Measurements from ENCODE around the gene AXIN1.
"Not testable (repeated sequence)": the region's sequence is repeated elsewhere in the genome, so short reads cannot be mapped to it uniquely, and the experiment has no call there.

The AXIN1 gene

GRCh38 chr16:280991-281659 lies 71.4 kb downstream of the AXIN1 start:
- no peak for DNase-seq

DNA sequence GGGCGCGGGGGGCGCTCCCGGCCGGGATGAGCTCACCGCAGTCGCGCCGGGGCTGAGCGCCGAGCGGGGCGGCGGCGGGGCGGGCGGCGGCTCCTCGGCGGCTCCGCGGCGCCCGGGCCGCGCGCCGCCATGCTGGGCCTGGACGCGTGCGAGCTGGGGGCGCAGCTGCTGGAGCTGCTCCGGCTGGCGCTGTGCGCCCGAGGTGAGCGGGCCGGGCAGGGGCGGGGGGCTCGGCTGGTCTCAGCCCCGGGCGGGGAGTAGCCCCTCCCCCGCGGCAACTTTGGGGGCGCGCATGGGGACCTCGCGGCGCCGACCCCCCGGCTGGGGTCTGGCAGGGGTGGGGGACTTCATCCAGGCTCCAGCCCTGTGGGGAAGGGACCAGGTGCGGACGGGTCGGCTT lies 72.0 kb downstream of the AXIN1 start, which contains the start of gene ARHGDIG:
TSS of gene ARHGDIG (plus strand) at position 40 of the 400 bp plus-strand sequence. CDS start at position 130, 90 bp downstream.
- no peak for DNase-seq

DNA sequence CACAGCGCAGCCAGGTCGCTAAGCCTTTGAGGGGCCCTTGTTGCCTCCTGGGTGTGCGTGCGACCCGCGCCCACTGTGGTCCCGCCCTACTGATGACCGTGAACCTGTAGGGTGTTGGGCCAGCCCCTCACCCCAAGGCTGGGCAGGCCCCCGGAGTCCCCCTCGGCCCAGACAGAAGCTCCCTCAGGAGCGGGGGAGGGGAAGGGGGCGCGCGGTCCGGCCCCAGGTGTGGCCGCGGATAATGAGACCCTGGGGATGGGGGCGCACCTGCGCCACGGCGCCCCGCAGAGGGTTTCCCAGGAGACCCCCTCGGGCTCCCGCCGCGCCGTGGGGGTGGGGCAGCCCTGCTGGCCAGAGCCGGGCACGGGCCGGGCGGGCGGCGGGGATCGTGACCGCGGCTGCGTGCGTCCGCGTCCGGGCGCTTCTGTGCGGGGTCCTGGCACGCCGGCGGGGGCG lies 72.5 kb downstream of the AXIN1 start:
- DNase-seq, result no peak

DNA sequence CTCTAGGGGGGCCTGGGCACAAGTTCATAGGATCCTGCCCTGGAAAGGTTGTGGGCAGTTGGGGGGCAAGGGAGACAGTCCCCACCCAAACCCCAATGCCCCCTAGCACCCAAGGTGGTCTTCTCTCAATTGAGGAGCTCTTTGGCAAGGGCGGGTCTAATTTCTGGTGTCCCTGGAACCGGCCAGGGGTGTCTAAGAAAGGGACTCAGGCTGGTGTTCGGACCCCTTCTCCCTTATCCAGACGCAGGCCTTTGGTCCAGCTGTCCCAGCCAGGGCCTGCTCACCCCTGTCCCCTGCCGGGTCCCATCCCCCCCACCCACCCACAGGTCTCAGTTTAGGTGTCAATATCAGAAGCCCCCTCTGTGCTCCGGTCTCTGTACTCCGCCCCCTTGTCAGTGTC lies 73.0 kb downstream of the AXIN1 start:
- DNase-seq, result no peak

DNA sequence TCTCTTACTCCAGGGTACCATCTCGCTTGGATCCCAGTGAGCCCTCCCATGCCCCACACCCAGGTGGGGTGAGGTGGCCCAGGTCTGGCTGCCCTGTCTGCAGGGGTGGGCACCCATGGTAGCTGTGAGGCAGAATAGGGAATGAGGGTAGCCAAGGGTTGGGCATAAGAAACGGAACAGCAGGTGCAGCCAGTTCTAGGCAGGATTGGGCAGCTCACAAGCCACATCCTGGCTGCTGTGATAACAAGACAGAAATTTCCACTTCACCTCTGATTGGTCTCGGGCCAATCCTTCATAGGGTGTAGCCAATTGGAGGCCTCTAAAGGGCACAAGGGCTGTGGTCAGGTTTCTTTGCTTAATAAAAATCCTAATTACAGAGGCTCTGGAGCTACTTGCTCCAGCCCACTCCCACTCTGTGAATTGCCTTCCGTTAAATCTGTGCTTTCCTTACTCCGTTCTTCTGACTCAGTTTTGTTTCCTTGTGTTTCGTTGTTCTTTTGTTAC lies 73.6 kb downstream of the AXIN1 start:
- peak; percentile 97 for DNase-seq

DNA sequence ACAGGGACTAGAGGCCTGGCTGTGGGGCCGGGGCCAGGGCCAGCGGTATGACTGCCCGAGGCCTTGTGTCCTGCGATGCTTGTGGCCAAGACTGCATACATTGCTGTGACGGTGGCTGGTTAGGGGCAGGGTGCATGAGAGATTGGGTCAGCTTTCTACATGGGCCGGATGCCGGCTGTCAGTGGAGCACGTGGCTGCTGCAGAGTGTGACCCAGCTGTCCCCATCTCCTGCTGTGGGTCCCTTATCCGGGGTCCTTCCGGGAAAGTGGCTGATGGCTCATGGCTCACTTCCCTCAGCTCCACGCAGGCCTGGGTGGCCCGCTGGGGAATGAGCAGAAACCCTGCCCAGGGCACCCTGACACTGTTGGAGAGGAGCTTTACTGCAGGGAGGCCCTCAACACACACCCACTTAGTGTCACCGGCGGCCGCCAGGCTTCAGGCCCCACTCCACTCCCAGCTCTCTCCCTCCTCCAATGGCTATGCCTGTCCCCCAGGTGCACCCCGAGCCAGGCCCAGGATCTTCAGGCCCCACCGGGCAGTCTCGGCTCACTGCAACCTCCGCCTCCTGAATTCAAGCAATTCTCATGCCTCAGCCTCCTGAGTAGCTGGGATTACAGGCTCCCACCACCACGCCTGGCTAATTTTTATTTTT lies 76.0 kb downstream of the AXIN1 start:
- DNase-seq, result no peak

GRCh38 chr16:275786-276232 lies 76.7 kb downstream of the AXIN1 start, which contains the start of gene RGS11:
RGS11 (minus strand) TSS chr16:275944; CDS start chr16:275911, 33 bp downstream.
- DNase-seq, result no peak

DNA sequence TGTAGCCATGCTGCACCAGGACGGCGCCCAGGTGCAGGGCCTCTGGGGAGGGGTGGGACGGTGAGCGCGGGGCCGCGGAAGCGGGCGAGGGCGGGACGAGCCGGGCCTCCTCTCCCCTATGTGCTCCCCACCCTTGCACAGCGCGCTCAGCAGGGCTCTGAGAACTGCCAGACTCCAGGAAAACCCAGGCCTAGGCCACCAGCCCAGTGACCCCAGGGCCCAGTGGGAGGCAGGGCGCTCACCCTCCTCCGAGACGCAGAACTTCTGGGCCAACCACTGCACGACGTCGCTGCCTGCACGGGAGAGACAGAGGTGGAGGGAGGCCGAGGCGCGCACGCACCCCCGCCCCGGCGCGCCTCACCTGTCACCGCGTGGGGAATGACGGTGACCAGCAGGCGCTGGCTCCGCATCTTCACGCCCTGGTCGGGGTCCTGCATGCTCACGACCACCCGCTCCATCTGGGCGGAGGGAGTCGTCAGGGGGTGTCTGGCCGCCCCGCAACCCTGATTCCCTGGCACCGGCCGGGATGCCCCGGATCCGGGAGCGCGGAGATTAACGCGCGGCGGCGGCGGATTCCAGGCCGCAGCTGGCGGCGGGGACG lies 77.4 kb downstream of the AXIN1 start:
- no peak for DNase-seq

DNA sequence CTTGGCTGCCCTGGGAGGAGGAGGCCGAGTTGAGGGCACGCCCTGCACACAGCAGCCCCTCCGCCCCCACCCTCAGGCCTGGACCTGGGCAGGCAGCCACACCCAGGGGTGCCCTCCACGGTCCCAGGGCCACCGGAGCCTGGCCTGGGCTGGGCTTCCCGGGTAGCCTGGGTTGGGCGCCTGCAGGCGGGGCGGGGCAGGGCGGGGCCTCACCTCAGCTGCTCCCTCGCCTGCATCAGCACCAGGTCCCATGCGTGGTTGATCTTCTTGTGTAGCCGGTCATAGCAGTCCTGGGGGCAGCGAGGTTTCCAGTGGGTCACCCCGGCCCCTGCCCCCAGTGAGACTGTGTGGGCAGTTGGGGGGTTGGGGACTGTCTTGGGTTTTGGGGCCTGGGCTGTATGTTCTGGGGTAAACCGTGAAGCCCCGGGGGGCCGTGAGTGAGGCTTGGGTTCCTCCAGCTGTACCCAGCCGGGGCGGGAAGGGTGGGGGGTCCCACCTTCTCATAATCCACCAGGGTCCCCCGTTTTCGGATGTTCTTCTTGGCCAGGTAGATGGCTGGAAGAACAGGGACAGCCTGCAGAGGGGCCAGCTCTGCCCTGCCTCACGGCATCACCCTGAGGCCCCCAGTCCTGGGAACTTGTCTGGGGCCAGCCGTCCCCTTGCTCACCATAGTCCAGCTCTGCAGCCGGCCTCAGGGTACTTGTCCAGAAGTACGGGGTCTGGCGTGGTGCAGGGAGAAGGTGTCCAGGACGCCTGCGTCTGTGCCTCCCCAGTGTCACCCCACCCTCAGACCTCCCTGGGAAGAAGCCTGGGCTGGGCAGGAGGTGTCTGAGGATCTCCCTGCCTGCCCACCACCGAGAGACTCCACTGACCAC lies 78.7 kb downstream of the AXIN1 start:
- peak; percentile 45 for DNase-seq

DNA sequence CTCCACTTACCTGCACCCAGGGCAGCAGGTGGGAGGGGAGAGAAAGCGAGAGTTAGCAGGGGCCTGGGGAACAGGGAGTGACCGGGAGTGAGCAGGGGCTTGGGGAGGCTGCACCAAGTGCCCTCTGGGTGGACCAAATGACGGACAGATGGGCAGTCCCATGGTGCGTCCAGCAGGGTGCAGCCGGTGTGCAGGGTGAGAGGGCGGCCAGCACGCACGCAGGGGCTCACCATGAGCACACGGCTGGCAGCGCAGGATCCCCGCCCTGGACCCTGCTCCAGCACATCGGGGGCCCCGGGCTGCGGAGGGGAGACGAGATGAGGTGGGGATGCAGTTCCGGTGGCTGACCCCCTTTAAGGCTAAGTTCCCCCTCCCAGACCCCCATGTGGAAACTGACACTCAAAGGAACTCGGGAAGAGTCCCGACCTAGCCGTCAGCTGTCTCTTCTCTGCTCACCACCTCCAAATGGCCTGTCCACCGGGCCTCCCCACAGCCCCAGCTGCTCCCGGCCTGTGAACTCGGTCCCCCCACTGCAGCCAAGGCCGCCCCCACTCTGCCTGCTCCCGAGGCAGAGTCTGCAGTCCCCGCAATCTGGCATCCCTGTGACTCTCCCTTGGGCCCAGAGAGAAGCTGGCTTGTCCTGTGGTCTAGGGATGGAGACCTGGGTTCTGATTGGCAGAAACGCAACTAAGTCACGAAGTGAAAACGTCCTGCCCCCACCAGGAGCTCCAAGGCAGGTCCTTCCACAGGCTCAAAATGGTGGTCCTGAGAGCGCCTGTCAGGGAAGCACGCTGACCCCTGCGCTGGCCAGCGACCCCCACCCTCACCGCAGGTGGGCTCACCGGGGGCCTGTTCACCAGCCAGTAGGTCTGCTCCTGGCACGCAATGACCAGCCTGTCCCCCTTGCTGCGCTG lies 79.6 kb downstream of the AXIN1 start:
- DNase-seq, result no peak

DNA sequence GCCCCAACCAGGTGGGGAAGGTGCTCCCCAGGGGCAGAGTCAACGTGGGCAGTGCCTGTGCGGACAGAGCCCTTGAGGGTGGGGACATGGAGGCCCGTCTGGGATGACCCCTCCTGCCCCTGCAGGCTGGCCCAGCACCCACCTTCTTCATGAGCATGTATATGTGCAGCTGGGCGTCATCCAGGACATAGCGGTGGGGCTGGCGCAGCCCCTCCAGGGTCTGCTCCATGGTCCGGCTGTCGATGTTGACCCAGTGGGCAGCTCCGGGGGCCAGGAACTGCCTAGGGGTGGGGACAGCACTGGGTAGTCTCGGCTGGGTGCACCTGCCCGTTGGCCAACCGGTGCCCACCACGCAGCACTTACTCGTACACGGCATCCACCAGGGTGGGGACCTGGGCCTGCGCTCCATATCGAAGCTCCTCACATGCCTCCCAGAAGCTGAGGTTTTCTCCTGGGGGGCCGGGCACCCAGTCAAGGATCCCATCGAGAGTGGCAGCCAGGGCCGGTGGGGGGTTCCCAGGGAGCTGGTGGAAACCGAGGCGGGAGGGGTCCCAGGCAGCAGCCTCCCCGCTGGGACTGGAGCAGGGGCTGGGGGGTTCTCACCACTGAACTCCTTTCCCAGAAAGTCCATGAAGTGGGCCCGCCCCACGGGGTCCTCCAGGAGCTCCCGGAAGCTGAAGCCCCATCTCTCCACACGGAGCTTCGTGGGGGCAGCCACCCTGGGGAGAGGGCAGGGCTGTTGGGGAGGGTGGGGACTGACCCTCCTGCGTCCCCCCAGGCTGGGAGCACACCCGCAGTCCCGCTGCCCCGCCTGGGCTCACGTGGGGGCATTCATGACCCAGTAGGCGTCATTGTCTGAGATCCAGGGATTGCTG lies 81.9 kb downstream of the AXIN1 start:
- DNase-seq, result no peak

GRCh38 chr16:269061-269796 lies 83.3 kb downstream of the AXIN1 start:
- DNase-seq, result no peak

DNA sequence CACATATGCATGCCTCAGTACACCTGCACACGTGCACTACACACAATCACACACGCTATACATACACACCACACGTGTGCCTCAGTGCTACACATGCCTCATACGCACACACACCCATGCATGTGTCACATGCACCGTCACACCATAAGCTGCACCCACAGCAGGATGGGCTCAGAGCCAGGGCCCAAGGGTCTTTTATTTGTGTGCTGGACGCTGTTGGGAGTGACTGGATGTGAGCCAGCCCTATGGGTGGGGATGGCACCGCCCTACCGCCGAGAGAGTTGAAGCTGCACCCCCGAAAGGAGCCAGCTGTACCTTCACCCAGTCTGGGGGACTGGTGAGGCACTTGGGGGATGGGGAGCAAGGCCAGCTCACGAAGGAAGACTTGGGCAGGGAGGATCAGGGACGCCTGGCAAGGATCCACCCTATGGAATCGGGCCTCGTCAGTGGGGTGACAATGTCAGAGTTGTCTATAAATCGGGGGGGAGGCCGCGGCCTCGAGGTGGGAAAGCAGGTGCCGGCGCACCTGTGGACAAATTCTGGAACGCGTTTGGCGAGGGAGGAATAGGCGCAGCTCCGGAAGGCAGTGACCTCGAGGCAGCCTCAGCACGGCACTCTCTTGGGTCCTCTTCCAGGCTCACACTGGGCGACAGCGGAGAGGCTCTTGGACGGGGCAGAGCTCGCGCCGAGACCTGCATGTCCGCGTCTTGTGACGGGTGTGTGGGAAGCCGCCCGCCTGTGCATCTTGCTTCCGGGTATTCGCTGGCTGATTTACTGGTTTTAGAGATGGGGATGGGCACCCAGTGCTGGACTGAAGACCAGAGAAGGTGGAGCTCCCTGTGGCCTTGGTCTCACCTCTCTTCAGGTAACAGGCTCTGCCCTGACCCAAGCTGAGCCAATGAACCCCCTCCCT lies 84.1 kb downstream of the AXIN1 start:
- peak; percentile 74 for DNase-seq

GRCh38 chr16:267562-267961 lies 85.0 kb downstream of the AXIN1 start:
- not testable (repeated sequence) for DNase-seq

- DNase-seq, result no peak
These were observed 86.0 kb downstream of the AXIN1 start for GRCh38 chr16:266258-267164.

DNA sequence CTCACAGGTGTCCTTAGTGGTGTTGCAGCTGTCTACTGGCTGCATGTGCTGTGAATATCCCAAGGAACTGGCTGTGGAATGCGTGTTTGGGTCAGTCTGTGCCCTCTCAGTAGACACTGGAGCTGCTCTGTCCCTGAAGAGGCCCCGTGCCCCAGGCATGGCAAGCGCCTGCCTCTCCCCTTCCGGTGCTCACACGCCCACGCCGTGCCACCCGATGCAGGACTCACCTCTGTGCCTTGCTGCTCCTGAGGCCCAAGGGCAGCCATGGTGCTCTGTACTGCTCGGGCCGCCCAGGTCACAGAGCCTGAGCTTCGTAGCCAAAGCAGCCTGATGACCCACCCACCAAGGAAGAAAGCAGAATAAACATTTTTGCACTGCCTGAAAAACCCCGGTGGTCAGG lies 86.8 kb downstream of the AXIN1 start:
- no peak for DNase-seq

DNA sequence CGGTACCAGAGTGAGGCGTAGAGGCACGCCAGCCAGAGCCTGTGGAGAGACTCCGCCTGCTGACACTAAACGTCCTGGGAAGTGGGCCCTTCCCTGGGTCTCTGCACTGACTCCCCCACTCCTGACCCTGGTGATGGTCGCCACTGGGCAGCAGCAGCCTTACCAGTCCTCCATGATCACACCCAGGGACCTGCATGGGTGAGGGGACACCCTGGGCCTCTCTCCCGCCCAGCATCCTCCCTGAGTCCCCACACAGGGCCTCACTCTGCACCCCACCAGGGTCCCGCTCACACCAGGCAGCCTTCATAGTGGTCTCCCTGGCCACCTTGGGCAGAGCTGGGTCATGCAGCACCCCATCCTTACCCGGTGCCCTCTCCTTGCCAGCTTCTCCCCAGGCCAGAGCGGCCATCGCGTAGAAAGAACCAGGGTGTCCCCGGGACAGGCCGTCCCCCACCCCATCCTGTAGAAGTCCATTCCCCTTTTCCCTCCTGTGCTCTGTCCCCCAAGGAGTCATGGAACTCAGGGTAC lies 87.5 kb downstream of the AXIN1 start:
- DNase-seq, result no peak

Measured in hematopoietic multipotent progenitor cell treated with erythropoietin and hydrocortisone succinate and interleukin-3 and kit ligand, for 6 days (in vitro differentiated cells).